NCI-H524 (cell line): ENCODE data around the gene TDP2.
A peak's percentile ranks its signal among the peaks of the same experiment; 100 is the strongest.

Experiments used
- DNase-seq, 2 experiments: peaks; one replicate each; lab custom pipeline; 2025; lab: John Stamatoyannopoulos, UW

TDP2 gene

GRCh38 chr6:24666641-24667377 is at the start of gene TDP2, which contains the start of gene ACOT13:
TSS of gene TDP2 (minus strand) at chr6:24666899. CDS start at chr6:24666862, 37 bp downstream.
TSS of gene ACOT13 (plus strand) at chr6:24667077. CDS start at chr6:24667264, 187 bp downstream.
- peak; percentile 90 to 97 for DNase-seq

- DNase-seq = no peak
These were observed 44.0 kb upstream of the TDP2 start for GRCh38 chr6:24710519-24711303.

- DNase-seq = no peak
These were observed 42.5 kb upstream of the TDP2 start for GRCh38 chr6:24709014-24709711.

GRCh38 chr6:24708612-24709011 is 41.9 kb upstream of the TDP2 start:
- DNase-seq = no peak

- DNase-seq = peak in 1 of 2 experiments; percentile 20
These were observed 37.8 kb upstream of the TDP2 start for GRCh38 chr6:24704468-24704867.

GRCh38 chr6:24702720-24703282 is 36.1 kb upstream of the TDP2 start:
- DNase-seq = no peak

GRCh38 chr6:24699521-24700359 is 33.0 kb upstream of the TDP2 start:
- DNase-seq = no peak

- DNase-seq = no peak
These were observed 29.4 kb upstream of the TDP2 start for GRCh38 chr6:24696097-24696496.

GRCh38 chr6:24695635-24696034 is 28.9 kb upstream of the TDP2 start:
- DNase-seq = peak; percentile 28 to 60

- DNase-seq = no peak
These were observed 27.5 kb upstream of the TDP2 start for GRCh38 chr6:24694198-24694597.

- DNase-seq = peak in 1 of 2 experiments; percentile 38
These were observed 26.3 kb upstream of the TDP2 start for GRCh38 chr6:24692848-24693592.

- DNase-seq = no peak
These were observed 25.7 kb upstream of the TDP2 start for GRCh38 chr6:24692415-24692814.

GRCh38 chr6:24692003-24692402 is 25.3 kb upstream of the TDP2 start:
- no peak for DNase-seq

GRCh38 chr6:24691550-24691949 is 24.9 kb upstream of the TDP2 start:
- DNase-seq = no peak

- no peak for DNase-seq
These were observed 23.9 kb upstream of the TDP2 start for GRCh38 chr6:24690593-24690992.

GRCh38 chr6:24689964-24690363 is 23.3 kb upstream of the TDP2 start:
- no peak for DNase-seq

- DNase-seq = no peak
These were observed 20.2 kb upstream of the TDP2 start for GRCh38 chr6:24686946-24687345.

GRCh38 chr6:24686408-24686807 is 19.7 kb upstream of the TDP2 start:
- no peak for DNase-seq

- no peak for DNase-seq
These were observed 16.9 kb upstream of the TDP2 start for GRCh38 chr6:24683297-24684296.
